Brain pericyte (primary cell): Measurements from ENCODE around the gene SERPINB1.

ENCODE experiments used
- DNase-seq: peaks from one replicate; pipeline ENCODE4 v3.0.0-alpha.2; 2012; ENCODE audit warnings: low read depth, low spot score

SERPINB1 gene

DNA sequence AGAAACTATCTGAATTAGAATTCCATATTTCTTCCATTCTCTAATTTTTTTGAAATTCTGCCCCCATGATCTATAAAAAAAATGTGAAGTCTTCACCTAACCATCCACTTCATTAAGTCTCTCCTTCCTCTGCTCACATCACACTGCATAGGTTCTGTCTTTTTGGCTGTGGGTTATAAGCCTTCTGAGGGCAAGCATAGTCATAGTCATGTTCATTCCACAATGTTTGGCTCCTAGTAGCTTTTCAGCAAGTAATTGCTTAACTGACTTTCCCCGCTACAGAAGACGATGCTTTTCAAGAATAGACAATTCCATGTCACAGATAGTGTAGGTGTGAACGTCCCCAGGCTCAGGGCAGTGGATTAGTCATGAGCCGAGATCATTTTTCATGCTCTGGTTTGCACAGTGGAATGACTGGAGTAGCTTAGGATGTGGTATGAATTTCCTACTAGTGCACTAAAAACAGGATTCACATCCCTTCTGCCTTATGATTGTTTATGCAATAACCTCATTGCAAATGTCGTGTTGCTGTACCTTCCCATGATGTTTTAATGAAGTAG, 47.4 kb downstream of the SERPINB1 start:
- DNase-seq = no peak

DNA sequence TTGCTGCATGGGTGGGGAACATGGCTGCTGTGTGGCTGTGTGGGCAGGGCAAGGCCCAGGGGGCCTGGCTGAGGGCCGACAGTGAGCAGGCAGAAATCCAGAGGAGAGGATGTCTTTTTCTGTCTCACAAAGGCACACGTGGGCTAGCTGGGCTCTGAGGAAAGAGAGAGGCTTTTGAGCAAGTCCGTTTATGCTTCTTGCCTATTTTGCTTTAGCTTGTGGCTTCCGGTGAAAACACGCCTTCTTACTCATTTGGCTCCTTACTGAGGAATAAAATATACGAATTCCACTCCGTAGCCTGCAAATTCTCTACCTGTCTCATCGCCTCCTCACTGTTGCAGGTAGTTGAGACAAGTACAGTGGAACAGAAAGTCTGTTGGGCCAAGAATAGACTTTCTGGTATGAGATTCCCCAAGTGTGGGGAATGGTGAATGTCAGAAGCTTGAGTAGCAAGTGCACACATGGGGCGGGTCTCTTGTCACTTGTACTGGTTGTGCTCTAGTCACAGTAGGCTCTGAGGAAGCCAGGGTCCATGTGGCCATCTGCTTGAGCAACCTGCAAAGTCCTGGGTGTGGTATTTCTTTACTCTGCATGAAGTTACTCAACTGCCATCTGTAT, 48.0 kb downstream of the SERPINB1 start:
- no peak for DNase-seq

DNA sequence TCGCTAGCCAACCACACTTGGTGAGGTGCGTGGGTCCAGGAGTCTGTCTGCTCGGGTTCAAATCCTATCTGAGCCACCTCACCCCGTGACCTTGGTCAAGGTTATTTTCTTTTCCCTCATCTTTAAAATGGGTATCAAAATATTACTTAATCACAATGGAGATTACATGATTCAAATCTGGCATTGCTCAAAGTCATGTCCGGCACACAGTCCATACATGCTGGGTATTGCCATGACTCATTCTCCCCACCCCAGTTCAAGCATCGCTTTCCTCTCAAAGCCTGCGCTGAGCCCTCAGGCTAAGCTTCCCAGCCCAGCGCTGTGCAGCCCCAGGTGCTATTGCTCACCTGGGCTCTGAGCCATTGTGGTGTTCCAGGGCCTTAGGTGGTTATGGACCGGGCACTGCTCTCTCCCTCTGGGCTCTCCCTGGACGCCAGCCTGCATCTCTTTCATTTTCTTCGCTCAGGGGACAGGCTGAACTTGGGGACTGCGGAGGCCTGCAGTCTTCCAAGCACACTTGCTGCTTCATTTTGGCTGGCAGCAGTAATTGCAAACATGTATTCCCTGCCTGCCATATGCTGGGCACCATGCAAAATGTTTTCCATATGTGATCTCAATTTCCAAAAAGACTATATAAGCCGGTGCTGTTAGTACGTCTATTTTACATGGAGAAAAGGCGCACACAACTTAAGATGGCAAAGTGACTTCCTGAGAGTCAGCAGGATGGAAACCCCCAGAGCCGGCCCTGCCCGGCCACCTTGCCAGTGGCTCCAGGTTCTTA, 49.1 kb downstream of the SERPINB1 start:
- no peak for DNase-seq

DNA sequence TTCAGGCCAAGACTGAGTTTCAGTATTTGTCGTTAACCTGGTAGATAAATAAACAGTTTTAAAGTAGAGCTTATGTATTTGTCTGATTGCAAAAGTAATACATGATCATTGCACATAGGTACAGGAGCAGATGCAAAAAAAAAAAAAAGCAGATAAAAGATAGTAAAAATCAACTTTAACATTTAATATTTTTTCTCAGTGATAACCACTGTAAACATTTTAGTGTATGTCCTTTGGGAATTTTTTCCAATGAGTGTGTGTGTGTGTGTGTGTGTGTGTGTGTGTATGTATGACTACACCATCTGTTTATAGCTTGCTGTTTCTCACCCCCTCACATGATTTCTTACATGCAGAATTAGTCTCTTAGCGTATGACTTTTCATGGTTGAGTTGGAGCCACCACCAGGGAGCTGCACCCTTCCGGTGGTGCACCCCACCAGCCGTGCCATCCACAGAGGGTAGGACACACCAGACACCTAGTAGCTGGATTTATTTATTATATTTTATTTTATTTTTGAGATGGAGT, 50.2 kb downstream of the SERPINB1 start:
- DNase-seq = no peak

DNA sequence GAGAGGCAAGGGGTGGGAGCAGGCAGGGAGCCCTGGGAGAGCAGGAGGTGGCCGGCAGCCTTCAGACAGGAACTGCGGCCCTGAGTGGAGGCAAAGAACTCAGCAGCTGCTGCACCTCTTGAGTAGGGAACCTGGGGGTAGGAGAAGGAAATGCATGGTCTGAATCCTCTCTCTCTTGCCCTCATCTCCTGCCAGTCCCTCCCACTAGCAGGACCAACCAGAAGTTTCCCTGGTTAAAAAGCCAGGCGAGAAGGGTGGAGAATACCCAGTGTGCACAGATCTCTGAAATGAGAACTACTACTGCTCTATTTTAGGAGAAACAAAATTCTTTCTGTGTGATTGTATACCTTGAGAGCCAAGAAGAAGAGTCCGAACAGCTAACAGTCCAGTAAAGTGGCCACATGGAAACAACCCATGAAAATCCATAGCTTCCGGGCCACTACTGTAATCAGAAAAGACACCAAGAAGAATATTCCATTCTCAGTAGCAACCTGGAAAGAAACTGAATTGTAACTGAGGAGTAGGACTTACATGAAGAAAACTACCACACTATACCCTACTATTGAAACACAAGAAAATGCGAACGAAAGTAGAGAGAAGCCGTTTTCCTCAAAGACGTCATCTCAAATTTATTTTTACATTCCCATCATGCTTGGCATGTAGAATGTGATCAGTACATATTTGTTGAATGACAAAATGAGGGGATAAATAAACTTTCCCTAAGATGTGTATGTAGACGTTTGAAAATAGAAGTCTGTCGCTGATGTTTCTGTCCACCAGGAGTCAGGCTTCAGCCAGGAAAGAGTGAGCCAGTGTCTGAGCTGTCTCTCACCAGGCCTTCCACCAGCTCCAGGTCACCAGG, 50.8 kb downstream of the SERPINB1 start:
- peak; percentile 38 for DNase-seq

DNA sequence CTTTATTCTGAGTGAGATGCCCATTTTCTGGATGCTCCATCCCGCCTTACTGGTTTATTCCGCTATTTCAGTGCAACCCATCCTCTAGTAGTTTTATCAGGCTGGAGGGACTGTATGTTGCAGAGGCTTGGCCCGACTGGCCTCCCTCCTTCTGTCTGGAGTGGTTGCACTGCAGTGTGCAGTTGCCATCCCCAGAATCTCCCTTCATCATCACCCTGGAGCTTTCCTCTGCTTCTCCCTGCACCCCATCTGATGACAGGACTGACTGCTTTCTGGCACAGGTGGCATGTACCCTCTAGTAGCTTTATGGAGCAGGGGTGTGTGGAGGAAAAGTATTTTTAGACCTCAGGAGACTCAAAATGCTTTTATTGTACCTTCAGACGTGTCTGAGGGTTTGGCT, 55.4 kb downstream of the SERPINB1 start:
- no peak for DNase-seq

DNA sequence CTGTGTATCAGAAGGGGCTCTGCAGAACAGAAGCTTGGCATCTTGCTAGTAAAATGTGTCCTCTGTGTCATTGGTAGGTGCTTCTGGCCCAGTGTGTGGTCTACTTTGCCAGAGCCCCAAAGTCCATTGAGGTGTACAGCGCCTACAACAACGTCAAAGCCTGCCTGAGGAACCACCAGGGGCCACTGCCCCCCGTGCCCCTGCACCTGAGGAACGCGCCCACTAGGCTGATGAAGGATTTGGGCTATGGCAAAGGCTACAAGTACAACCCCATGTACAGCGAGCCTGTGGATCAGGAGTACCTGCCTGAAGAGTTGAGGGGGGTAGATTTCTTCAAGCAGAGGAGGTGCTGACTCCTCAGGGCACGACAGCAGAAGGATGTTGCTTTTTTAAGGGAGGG, 56.7 kb downstream of the SERPINB1 start:
- no peak for DNase-seq

DNA sequence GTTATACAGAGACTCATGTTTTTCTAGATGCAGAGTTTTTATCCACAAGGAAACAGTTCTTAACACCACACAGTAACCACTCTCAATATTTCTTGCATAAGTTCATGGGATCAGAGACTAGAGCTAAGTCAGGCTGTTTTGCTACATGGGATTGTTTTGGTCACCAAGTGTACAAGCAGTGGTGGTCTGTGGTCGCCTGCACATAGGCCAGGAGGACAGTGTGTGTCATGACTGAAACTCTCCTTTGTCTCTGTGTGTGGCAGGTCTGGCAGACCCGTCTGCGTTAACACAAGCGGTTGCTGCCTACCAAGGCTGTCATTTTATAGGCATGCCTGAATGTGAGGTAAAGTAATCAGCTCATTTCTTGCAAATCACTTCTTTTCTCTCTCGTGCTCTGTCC, 57.6 kb downstream of the SERPINB1 start:
- no peak for DNase-seq

DNA sequence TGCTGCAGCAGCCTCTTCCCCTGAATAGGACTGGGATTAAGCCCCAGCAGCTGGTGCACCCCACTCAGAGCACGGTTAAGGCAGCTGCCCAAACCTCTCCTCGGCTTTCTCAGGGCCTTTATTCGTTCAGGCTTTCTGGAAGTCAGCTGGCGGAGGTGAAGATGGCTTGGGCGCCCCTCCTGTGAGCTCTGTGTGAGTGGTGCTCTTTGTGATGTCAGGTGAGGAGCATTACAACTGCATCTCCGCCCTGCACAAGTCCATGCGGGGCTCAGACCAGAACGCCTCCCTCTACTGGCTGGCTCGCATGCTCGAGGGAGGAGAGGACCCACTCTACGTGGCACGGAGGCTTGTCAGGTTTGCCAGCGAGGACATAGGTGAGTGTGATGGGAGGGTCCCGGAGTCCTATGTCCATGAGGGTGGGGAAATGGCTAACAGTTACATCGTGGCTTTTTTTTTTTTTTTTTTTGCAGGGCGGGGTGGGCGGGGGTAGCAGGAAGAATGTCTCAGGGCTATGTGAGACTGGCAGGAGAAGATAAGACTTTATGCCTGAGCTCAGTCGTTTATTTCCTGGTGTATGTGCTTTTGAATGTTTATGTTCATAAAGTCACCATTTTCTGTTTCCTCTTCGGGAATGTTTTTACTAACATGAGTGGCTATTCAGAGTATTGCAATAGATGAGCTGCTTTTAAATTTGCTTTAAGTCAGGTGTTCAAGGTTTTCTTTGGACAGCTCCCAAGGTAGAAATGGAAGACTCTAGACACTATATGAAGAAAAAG, 58.3 kb downstream of the SERPINB1 start:
- DNase-seq = no peak

DNA sequence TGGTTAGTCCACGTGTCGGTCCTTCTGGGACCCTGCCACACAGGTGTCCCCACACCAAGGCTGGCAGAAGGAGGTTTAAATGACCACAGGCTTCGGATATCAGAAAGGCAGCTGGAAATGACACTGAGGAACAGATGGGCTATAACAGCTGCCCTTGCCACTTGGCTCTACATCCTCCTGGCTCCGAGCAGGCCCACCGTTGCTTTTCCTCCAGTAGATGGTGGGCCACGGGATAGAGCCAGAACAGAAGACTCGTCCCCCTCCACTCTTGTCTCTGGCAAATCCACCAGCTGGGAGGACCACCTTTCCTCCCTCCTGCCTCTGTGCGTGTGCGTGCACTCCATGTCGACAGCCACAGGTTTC, 58.9 kb downstream of the SERPINB1 start:
- no peak for DNase-seq

DNA sequence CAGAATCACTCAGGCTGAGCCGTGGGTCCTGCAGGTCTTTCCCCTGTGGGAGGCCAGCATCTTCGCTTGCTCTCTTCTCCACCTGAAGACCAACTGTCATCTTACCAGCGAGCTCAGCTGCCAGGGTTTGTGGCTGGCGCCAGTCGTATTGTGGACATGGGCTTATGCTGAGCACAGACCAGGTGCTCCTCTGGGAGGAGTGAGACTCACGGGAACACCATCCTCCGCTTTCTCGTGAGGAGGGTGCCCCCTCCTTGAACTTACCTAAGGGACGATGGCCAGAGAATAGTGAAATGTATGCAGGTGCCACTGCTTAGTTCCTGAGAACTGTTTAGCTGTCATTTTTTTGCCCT, 59.3 kb downstream of the SERPINB1 start:
- DNase-seq = no peak
